Measurements from ENCODE around the gene MXD3.

- TF ChIP-seq CTCF (conservative IDR thresholded peaks at IDR 0.05 in 1 of 2, IDR thresholded peaks at IDR 0.05 in 1 of 2; ENCODE audit: low read depth in 1 of 2, low read length in 2 of 2) (no peak), EZH2 (IDR thresholded peaks at IDR 0.05; ENCODE audit: low read length, missing control alignments) (no peak)
Observed at GRCh38 chr5:177314376-177315342, 3.0 kb upstream of the MXD3 start.
